CD1c-positive myeloid dendritic cell (primary cell): ENCODE data around the gene INPP5F.
A peak's percentile ranks its signal among the peaks of the same experiment; 100 is the strongest.

ENCODE experiments used
- DNase-seq: peaks from one replicate; pipeline ENCODE4 v3.0.0-alpha.2; 2016; ENCODE audit errors: extremely low spot score

The INPP5F gene

GRCh38 chr10:119725828-119726675, at the start of gene INPP5F:
Gene INPP5F, plus strand, starts transcription at chr10:119726050. Its CDS starts 213 bp downstream, at chr10:119726263.
- DNase-seq = peak; percentile 98

GRCh38 chr10:119677126-119677525, 48.7 kb upstream of the INPP5F start:
- no peak for DNase-seq

GRCh38 chr10:119677904-119678755, 47.7 kb upstream of the INPP5F start:
- DNase-seq = no peak

GRCh38 chr10:119679480-119679829, 46.4 kb upstream of the INPP5F start:
- no peak for DNase-seq

- DNase-seq = peak; percentile 61
Observed at GRCh38 chr10:119680050-119680449, 45.8 kb upstream of the INPP5F start.

- DNase-seq = peak; percentile 41
Observed at GRCh38 chr10:119680650-119681081, 45.2 kb upstream of the INPP5F start.

GRCh38 chr10:119686465-119687191, 39.2 kb upstream of the INPP5F start:
- DNase-seq = peak; percentile 92

GRCh38 chr10:119687192-119688032, 38.4 kb upstream of the INPP5F start:
- DNase-seq = no peak

- peak; percentile 17 for DNase-seq
Observed at GRCh38 chr10:119688033-119688508, 37.8 kb upstream of the INPP5F start.

GRCh38 chr10:119689016-119689580, 36.8 kb upstream of the INPP5F start:
- DNase-seq = no peak

- DNase-seq = no peak
Observed at GRCh38 chr10:119691726-119692125, 34.1 kb upstream of the INPP5F start.

GRCh38 chr10:119693262-119693957, 32.4 kb upstream of the INPP5F start:
- no peak for DNase-seq

GRCh38 chr10:119694608-119695007, 31.2 kb upstream of the INPP5F start:
- DNase-seq = no peak

- peak; percentile 87 for DNase-seq
Observed at GRCh38 chr10:119700321-119700954, 25.4 kb upstream of the INPP5F start.

GRCh38 chr10:119701861-119702260, 24.0 kb upstream of the INPP5F start:
- peak; percentile 19 for DNase-seq

GRCh38 chr10:119702583-119702982, 23.3 kb upstream of the INPP5F start:
- DNase-seq = peak; percentile 82

GRCh38 chr10:119703903-119704508, 21.8 kb upstream of the INPP5F start:
- peak; percentile 58 for DNase-seq

- peak; percentile 62 for DNase-seq
Observed at GRCh38 chr10:119705434-119705831, 20.4 kb upstream of the INPP5F start.
